Measurements from ENCODE around the gene MYOF.
"Not testable (repeated sequence)": the region's sequence is repeated elsewhere in the genome, so short reads cannot be mapped to it uniquely, and the experiment has no call there.

The MYOF gene

GRCh38 chr10:93342921-93343320 is 139.2 kb downstream of the MYOF start:
- no peak for DNase-seq

- DNase-seq, result no peak
Observed at GRCh38 chr10:93342366-93342765, 139.8 kb downstream of the MYOF start.

GRCh38 chr10:93337309-93337721 is 144.8 kb downstream of the MYOF start:
- DNase-seq, result no peak

- no peak for DNase-seq
Observed at GRCh38 chr10:93336678-93337077, 145.5 kb downstream of the MYOF start.

- DNase-seq, result no peak
Observed at GRCh38 chr10:93336110-93336509, 146.0 kb downstream of the MYOF start.

- no peak for DNase-seq
Observed at GRCh38 chr10:93334901-93335327, 147.2 kb downstream of the MYOF start.

GRCh38 chr10:93334181-93334580 is 148.0 kb downstream of the MYOF start:
- DNase-seq, result no peak

- DNase-seq, result no peak
Observed at GRCh38 chr10:93333278-93333978, 148.7 kb downstream of the MYOF start.

- no peak for DNase-seq
Observed at GRCh38 chr10:93330824-93331223, 151.3 kb downstream of the MYOF start.

- DNase-seq, result no peak
Observed at GRCh38 chr10:93319896-93320295, 162.2 kb downstream of the MYOF start.

GRCh38 chr10:93319096-93319495 is 163.0 kb downstream of the MYOF start:
- no peak for DNase-seq

- no peak for DNase-seq
Observed at GRCh38 chr10:93315246-93315645, 166.9 kb downstream of the MYOF start.

- not testable (repeated sequence) for DNase-seq
Observed at GRCh38 chr10:93314656-93315055, 167.5 kb downstream of the MYOF start.

- no peak for DNase-seq
Observed at GRCh38 chr10:93313798-93314197, 168.3 kb downstream of the MYOF start.

- DNase-seq, result no peak
Observed at GRCh38 chr10:93309062-93309461, 173.1 kb downstream of the MYOF start.

- DNase-seq, result no peak
Observed at GRCh38 chr10:93305122-93305521, 177.0 kb downstream of the MYOF start.

- no peak for DNase-seq
Observed at GRCh38 chr10:93300981-93301380, 181.2 kb downstream of the MYOF start.

GRCh38 chr10:93300288-93300917 is 181.7 kb downstream of the MYOF start:
- DNase-seq, result no peak

- DNase-seq, result no peak
Observed at GRCh38 chr10:93299606-93300287, 182.4 kb downstream of the MYOF start.

GRCh38 chr10:93299195-93299594 is 182.9 kb downstream of the MYOF start:
- no peak for DNase-seq

GRCh38 chr10:93296151-93296550 is 186.0 kb downstream of the MYOF start:
- DNase-seq, result no peak

- DNase-seq, result no peak
Observed at GRCh38 chr10:93293999-93294398, 188.1 kb downstream of the MYOF start.

GRCh38 chr10:93290661-93291354 is 191.3 kb downstream of the MYOF start:
- no peak for DNase-seq
